NT2/D1 (cell line): ENCODE data around the gene USH1C.

Experiments
- SUZ12 ChIP-seq: IDR thresholded peaks from 2 replicates; pipeline ENCODE4 v1.6.1; 2011; ENCODE audit not compliant: insufficient read length, insufficient read depth; ENCODE audit errors: extremely low read depth
- YY1 ChIP-seq: IDR thresholded peaks from 2 replicates; pipeline ENCODE4 v1.6.1; 2011; ENCODE audit not compliant: insufficient read length, insufficient read depth
- ZNF274 ChIP-seq: IDR thresholded peaks from 2 replicates; pipeline ENCODE4 v1.6.1; 2011; ENCODE audit warnings: mild to moderate bottlenecking, low read depth, low read length

DNA sequence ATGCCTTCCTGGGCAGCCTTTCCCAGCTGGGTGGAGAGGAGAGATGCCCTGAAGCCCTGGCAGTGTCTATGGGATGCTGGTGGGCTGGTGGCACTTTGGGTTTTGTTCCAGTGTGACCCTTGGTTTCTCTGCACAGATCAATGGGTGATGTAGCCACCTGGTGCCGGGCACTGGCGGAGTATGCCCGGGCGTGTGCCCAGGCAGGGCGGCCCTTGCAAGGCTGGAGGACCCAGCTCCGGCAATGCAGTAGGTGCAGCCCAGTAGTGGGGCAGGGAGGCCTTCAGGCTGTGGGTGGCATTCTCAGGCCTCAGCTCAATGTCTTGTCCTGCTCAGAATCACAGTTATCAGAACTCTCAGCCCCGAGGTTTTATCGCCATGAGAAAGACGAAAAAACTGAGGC lies 14.7 kb upstream of the USH1C start:
- TF ChIP-seq SUZ12: no peak
- no peak for TF ChIP-seq YY1
- TF ChIP-seq ZNF274: no peak
